MM.1S (cell line): Measurements from ENCODE around the gene SERPINA9.

ENCODE experiments used
- DNase-seq: peaks from one replicate; pipeline ENCODE4 v3.0.0-alpha.2; 2015
- H2AFZ ChIP-seq: fragments of 300-600 bp; sonication (generic); 2 replicates; pipeline ENCODE4 v1.6.0; 2016; ENCODE audit warnings: antibody characterized with exemption, low read length
- H3F3A ChIP-seq: fragments of 300-600 bp; sonication (generic); 2 replicates; pipeline ENCODE4 v1.6.1; 2016; ENCODE audit warnings: mild to moderate bottlenecking, antibody characterized with exemption, low read length, moderate library complexity, mixed read lengths; ENCODE audit not compliant: insufficient read depth
- H3K27ac ChIP-seq: fragments of 300-600 bp; sonication (generic); 2 replicates; pipeline ENCODE4 v1.5.1; 2016; ENCODE audit warnings: mild to moderate bottlenecking, low read length
- H3K27me3 ChIP-seq: fragments of 300-600 bp; sonication (generic); replicated peaks from 2 replicates; pipeline ENCODE4 v1.6.0; 2016; ENCODE audit warnings: low read length; ENCODE audit not compliant: insufficient read depth
- H3K36me3 ChIP-seq: fragments of 300-600 bp; sonication (generic); replicated peaks from 2 replicates; pipeline ENCODE4 v1.6.1; 2016; ENCODE audit warnings: mild to moderate bottlenecking, low read length, mixed read lengths; ENCODE audit not compliant: insufficient read depth
- H3K4me1 ChIP-seq: fragments of 300-600 bp; sonication (generic); 2 replicates; pipeline ENCODE4 v1.6.1; 2016; ENCODE audit warnings: low read length, mixed read lengths
- H3K4me2 ChIP-seq: fragments of 300-600 bp; sonication (generic); 2 replicates; pipeline ENCODE4 v1.6.0; 2016; ENCODE audit warnings: low read depth, low read length
- H3K4me3 ChIP-seq: fragments of 300-600 bp; sonication (generic); 2 replicates; pipeline ENCODE4 v1.5.1; 2016; ENCODE audit warnings: low read length, mixed read lengths
- H3K79me2 ChIP-seq: fragments of 300-600 bp; sonication (generic); 2 replicates; pipeline ENCODE4 v1.6.1; 2016; ENCODE audit warnings: mixed run types, low read length, mixed read lengths
- H3K9ac ChIP-seq: fragments of 300-600 bp; sonication (generic); 2 replicates; pipeline ENCODE4 v1.6.1; 2016; ENCODE audit warnings: low read length, mixed read lengths
- H3K9me2 ChIP-seq: fragments of 300-600 bp; sonication (generic); replicated peaks from 2 replicates; pipeline ENCODE4 v1.6.1; 2016; ENCODE audit warnings: mild to moderate bottlenecking, low read length, mixed read lengths; ENCODE audit not compliant: insufficient read depth
- H3K9me3 ChIP-seq: fragments of 300-600 bp; sonication (generic); replicated peaks from 2 replicates; pipeline ENCODE4 v1.6.1; 2016; ENCODE audit warnings: mild to moderate bottlenecking, low read length, mixed read lengths; ENCODE audit not compliant: insufficient read depth
- H4K20me1 ChIP-seq: fragments of 300-600 bp; sonication (generic); 2 replicates; pipeline ENCODE4 v1.6.1; 2016; ENCODE audit warnings: mild to moderate bottlenecking, low read length, moderate library complexity, mixed read lengths; ENCODE audit not compliant: insufficient read depth
- CTCF ChIP-seq: fragments of 300-600 bp; sonication (generic); IDR thresholded peaks from 2 replicates; pipeline ENCODE4 v1.5.1; 2016; ENCODE audit warnings: antibody characterized with exemption, low read length, mixed read lengths
- EZH2 ChIP-seq: fragments of 300-600 bp; sonication (generic); optimal IDR thresholded peaks from 2 replicates; pipeline ENCODE3; 2017; ENCODE audit warnings: low read depth, mild to moderate bottlenecking, antibody characterized with exemption, low read length, mixed read lengths
- EZH2phosphoT487 ChIP-seq: fragments of 300-600 bp; sonication (generic); IDR thresholded peaks from 2 replicates; pipeline ENCODE4 v1.6.1; 2018; ENCODE audit warnings: antibody characterized with exemption, low read length

Gene SERPINA9

GRCh38 chr14:94476023-94476422, at the start of gene SERPINA9:
Gene SERPINA9 (minus strand): TSS chr14:94476197. CDS start chr14:94469840, 6,357 bp downstream.
- H3K27me3 ChIP-seq: no peaks in the 10 kb centered on the region
- no peak within 1 kb of the TSS for H3K4me3 ChIP-seq
- H3K4me1 ChIP-seq: no peaks in the 10 kb centered on the region
- H3K4me2 ChIP-seq: no peak within 1 kb of the TSS
- TF ChIP-seq CTCF (no peak), EZH2 (no peak), EZH2phosphoT487 (no peak)
- no peaks in the 10 kb centered on the region for H3K79me2 ChIP-seq
- no peak within 1 kb of the TSS for H3K9ac ChIP-seq
- no peaks in the 10 kb centered on the region for H4K20me1 ChIP-seq
- H3K9me2 ChIP-seq: no peaks in the 10 kb centered on the region
- no peaks in the 10 kb centered on the region for H3F3A ChIP-seq
- DNase-seq: no peak
- H3K9me3 ChIP-seq: no peaks in the 10 kb centered on the region
- no peak within 1 kb of the TSS for H2AFZ ChIP-seq
- no peak within 1 kb of the TSS for H3K27ac ChIP-seq
- no peaks in the 10 kb centered on the region for H3K36me3 ChIP-seq

- Histone ChIP-seq H3K9me2 (no peaks in the 10 kb centered on the region), H3K79me2 (no peaks in the 10 kb centered on the region), H3K9me3 (no peaks in the 10 kb centered on the region), H3F3A (no peaks in the 10 kb centered on the region), H2AFZ (no peak overlapping the region), H3K4me2 (no peak overlapping the region), H3K9ac (no peak overlapping the region), H3K27me3 (no peaks in the 10 kb centered on the region), H3K4me1 (no peaks in the 10 kb centered on the region), H3K36me3 (no peaks in the 10 kb centered on the region), H3K27ac (no peak overlapping the region), H4K20me1 (no peaks in the 10 kb centered on the region), H3K4me3 (no peak overlapping the region)
- TF ChIP-seq EZH2 (no peak), EZH2phosphoT487 (no peak), CTCF (no peak)
- DNase-seq: no peak
Measured at GRCh38 chr14:94524093-94524492, 48.1 kb upstream of the SERPINA9 start.

GRCh38 chr14:94523265-94523664, 47.3 kb upstream of the SERPINA9 start:
- no peak overlapping the region for H3K4me3 ChIP-seq
- H3K9ac ChIP-seq: no peak overlapping the region
- H3K4me1 ChIP-seq: no peaks in the 10 kb centered on the region
- no peaks in the 10 kb centered on the region for H3K9me3 ChIP-seq
- H3K4me2 ChIP-seq: no peak overlapping the region
- H4K20me1 ChIP-seq: no peaks in the 10 kb centered on the region
- H3K27me3 ChIP-seq: no peaks in the 10 kb centered on the region
- no peaks in the 10 kb centered on the region for H3K9me2 ChIP-seq
- H3K27ac ChIP-seq: no peak overlapping the region
- H3K79me2 ChIP-seq: no peaks in the 10 kb centered on the region
- no peak overlapping the region for H2AFZ ChIP-seq
- H3K36me3 ChIP-seq: no peaks in the 10 kb centered on the region
- no peaks in the 10 kb centered on the region for H3F3A ChIP-seq
- no peak for DNase-seq
- TF ChIP-seq CTCF: no peak
- no peak for TF ChIP-seq EZH2
- TF ChIP-seq EZH2phosphoT487: no peak
